GM18868 (cell line): Measurements from ENCODE around the gene CD83.
A peak's percentile ranks its signal among the peaks of the same experiment; 100 is the strongest.
"Not testable (repeated sequence)": the region's sequence is repeated elsewhere in the genome, so short reads cannot be mapped to it uniquely, and the experiment has no call there.

Experiments used
- ATAC-seq: cut with Tn5 transposase; IDR thresholded peaks from one replicate; pipeline ENCODE4 v1.9.1; 2021; ENCODE audit warnings: mild to moderate bottlenecking, moderate library complexity; ENCODE audit not compliant: unreplicated experiment

The CD83 gene

GRCh38 chr6:14146506-14147096, 29.0 kb downstream of the CD83 start:
- ATAC-seq = no peak

- ATAC-seq = no peak
Measured at GRCh38 chr6:14147891-14148290, 30.3 kb downstream of the CD83 start.

- ATAC-seq = no peak
Measured at GRCh38 chr6:14148471-14148870, 30.9 kb downstream of the CD83 start.

GRCh38 chr6:14149053-14149738, 31.6 kb downstream of the CD83 start:
- ATAC-seq = peak; percentile 52

GRCh38 chr6:14149739-14150130, 32.2 kb downstream of the CD83 start:
- no peak for ATAC-seq

GRCh38 chr6:14151300-14151699, 33.7 kb downstream of the CD83 start:
- not testable (repeated sequence) for ATAC-seq

GRCh38 chr6:14151773-14152172, 34.2 kb downstream of the CD83 start:
- ATAC-seq = no peak

- no peak for ATAC-seq
Measured at GRCh38 chr6:14153228-14153627, 35.7 kb downstream of the CD83 start.

GRCh38 chr6:14159090-14159489, 41.5 kb downstream of the CD83 start:
- no peak for ATAC-seq

GRCh38 chr6:14162826-14163225, 45.3 kb downstream of the CD83 start:
- ATAC-seq = no peak

GRCh38 chr6:14165091-14165490, 47.5 kb downstream of the CD83 start:
- ATAC-seq = no peak

GRCh38 chr6:14166839-14167238, 49.3 kb downstream of the CD83 start:
- ATAC-seq = peak; percentile 39

GRCh38 chr6:14170128-14170527, 52.6 kb downstream of the CD83 start:
- no peak for ATAC-seq

GRCh38 chr6:14172562-14172961, 55.0 kb downstream of the CD83 start:
- ATAC-seq = no peak

GRCh38 chr6:14174226-14174625, 56.7 kb downstream of the CD83 start:
- no peak for ATAC-seq

- no peak for ATAC-seq
Measured at GRCh38 chr6:14174996-14175395, 57.4 kb downstream of the CD83 start.

GRCh38 chr6:14176429-14176828, 58.9 kb downstream of the CD83 start:
- ATAC-seq = no peak

GRCh38 chr6:14177413-14178082, 60.0 kb downstream of the CD83 start:
- ATAC-seq = no peak

- no peak for ATAC-seq
Measured at GRCh38 chr6:14178083-14178445, 60.5 kb downstream of the CD83 start.

- ATAC-seq = no peak
Measured at GRCh38 chr6:14180609-14181008, 63.0 kb downstream of the CD83 start.

GRCh38 chr6:14182916-14183315, 65.3 kb downstream of the CD83 start:
- ATAC-seq = no peak
